Immature natural killer cell (primary cell): ENCODE measurements around the gene KCTD2. TPM values are rescaled to one million over a fixed set of nuclear protein-coding genes. Genes with fewer than 3 reads are reported as not detected.
A peak's percentile ranks its signal among the peaks of the same experiment; 100 is the strongest.
"Not testable (repeated sequence)": the region's sequence is repeated elsewhere in the genome, so short reads cannot be mapped to it uniquely, and the experiment has no call there.

Experiments used
- DNase-seq, 3 donors: peaks; one replicate each; pipeline ENCODE4 v3.0.0; 2022; ENCODE audit warnings: mixed read lengths in 1 of 3
- H3K27ac Mint-ChIP-seq, 6 donors: one replicate each; pipeline ENCODE4 v1.8.0; 2020; ENCODE audit warnings: mixed read lengths in 6 of 6, mild to moderate bottlenecking in 5 of 6, inconsistent platforms in 4 of 6, moderate library complexity in 3 of 6
- H3K27me3 Mint-ChIP-seq, 3 donors: one replicate each; pipeline ENCODE4 v1.8.0; 2020 to 2021; ENCODE audit warnings: low read depth in 3 of 3, mild to moderate bottlenecking in 3 of 3, mixed read lengths in 3 of 3, moderate library complexity in 3 of 3, inconsistent platforms in 1 of 3
- H3K36me3 Mint-ChIP-seq, 3 donors: one replicate each; pipeline ENCODE4 v1.8.0; 2020; ENCODE audit warnings: mixed read lengths in 3 of 3, inconsistent platforms in 2 of 3, mild to moderate bottlenecking in 2 of 3
- H3K4me1 Mint-ChIP-seq, 2 donors: one replicate each; pipeline ENCODE4 v1.8.0; 2020; ENCODE audit warnings: inconsistent platforms in 2 of 2, mild to moderate bottlenecking in 2 of 2, mixed read lengths in 2 of 2, moderate library complexity in 1 of 2
- H3K4me3 Mint-ChIP-seq, 5 donors: one replicate each; pipeline ENCODE4 v1.8.0; 2020; ENCODE audit warnings: mild to moderate bottlenecking in 5 of 5, mixed read lengths in 5 of 5, inconsistent platforms in 3 of 5, moderate library complexity in 3 of 5
- H3K9me3 Mint-ChIP-seq, 6 donors: one replicate each; pipeline ENCODE4 v1.8.0; 2020; ENCODE audit warnings: mild to moderate bottlenecking in 6 of 6, mixed read lengths in 6 of 6, inconsistent platforms in 4 of 6, moderate library complexity in 3 of 6
- polyA plus RNA-seq, 3 donors: library from polyadenylated mRNA; unstranded; fragments of 300-500 nt; fragmentation: Illumina TruSeq; gene quantifications; one replicate each; pipeline ENCODE4 v1.2.3, GENCODE V29; 2021

KCTD2 gene
- polyA plus RNA-seq, 3 donors from 2014 or later, result 2.3 to 6.0 (median 4.4) TPM

DNA sequence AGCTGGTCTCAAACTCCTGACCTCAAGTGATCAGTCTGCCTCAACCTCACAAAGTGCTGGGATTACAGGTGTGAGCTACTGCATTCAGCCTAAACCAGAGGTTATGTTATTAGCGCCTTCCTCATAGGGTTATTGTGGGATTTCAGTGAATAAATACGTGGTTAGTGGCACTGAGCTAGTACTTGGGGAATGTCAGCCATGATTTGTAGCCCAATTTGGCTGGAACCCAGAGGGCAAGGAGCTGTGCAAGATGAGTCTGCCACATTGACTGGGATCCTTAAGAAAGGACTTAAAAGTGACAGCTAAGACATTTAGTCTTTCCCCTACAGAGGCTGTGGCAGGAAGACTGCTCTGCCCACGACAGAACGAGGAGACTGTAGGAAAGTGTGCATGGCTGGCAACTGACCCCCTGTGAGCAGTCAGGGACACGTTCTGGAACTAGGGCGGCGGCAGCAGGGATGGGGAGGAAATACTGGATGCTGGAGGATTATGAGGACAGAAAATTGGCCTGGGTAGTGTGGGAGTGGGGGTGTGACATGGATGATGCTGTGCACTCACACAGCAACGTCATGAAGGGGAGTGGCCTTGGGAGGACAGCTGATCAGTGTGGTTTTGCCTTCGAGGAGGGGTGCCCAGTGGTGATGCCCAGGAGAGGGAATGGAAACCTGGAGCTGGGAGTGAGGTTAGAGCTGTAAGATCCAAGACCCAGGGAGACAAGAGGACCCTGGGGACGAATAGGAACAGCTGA lies 14.9 kb upstream of the KCTD2 start:
- Mint-ChIP-seq H3K27ac (peak overlapping the region; percentile 41 to 79 (median 78)), H3K4me3 (peak overlapping the region; percentile 62 to 95 (median 81)), H3K9me3 (peaks cover 0 to 8% (median 0%) of the 10 kb centered on the region in 6 donors), H3K4me1 (peaks cover 37 to 47% of the 10 kb centered on the region in 2 donors), H3K27me3 (peaks cover 25 to 38% (median 36%) of the 10 kb centered on the region in 3 donors), H3K36me3 (peaks cover 0 to 8% (median 0%) of the 10 kb centered on the region in 3 donors)
- peak; percentile 43 to 52 (median 45) for DNase-seq

DNA sequence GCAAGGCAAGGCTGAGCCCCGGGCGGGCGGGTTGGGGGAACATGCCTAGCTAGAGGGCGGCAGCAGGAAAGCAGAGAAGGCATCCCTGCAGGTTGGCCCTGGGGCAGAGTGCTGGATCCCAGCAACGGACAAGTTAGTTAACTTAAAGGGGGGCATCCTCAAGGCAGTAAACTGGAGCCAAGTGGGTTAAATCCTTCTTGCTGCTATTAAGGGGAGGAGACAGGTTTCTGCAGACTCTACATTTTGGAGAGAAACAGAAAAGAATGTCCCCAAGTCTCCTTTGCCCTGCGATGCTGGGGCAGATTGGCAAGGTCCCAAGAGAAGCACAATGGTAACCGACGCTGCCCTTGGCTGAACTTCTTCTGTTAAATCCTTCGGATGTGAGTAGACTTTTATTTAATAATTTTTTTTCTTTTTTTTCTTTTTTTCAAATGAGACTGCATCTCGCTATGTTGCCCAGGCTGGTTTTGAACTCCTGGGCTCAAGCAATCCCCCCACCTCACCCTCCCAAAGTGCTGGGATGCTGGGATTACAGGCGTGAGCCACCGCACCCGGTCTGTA lies 14.2 kb upstream of the KCTD2 start:
- Mint-ChIP-seq H3K4me3 (peak overlapping the region; percentile 90 to 99 (median 92)), H3K9me3 (peaks cover 0 to 8% (median 0%) of the 10 kb centered on the region in 6 donors), H3K4me1 (peaks cover 37 to 47% of the 10 kb centered on the region in 2 donors), H3K36me3 (peaks cover 0 to 8% (median 0%) of the 10 kb centered on the region in 3 donors), H3K27ac (peak overlapping the region in 5 of 6 donors; percentile 77 to 86 (median 78)), H3K27me3 (peaks cover 25 to 38% (median 36%) of the 10 kb centered on the region in 3 donors)
- DNase-seq, result peak in 1 of 3 donors; percentile 10

DNA sequence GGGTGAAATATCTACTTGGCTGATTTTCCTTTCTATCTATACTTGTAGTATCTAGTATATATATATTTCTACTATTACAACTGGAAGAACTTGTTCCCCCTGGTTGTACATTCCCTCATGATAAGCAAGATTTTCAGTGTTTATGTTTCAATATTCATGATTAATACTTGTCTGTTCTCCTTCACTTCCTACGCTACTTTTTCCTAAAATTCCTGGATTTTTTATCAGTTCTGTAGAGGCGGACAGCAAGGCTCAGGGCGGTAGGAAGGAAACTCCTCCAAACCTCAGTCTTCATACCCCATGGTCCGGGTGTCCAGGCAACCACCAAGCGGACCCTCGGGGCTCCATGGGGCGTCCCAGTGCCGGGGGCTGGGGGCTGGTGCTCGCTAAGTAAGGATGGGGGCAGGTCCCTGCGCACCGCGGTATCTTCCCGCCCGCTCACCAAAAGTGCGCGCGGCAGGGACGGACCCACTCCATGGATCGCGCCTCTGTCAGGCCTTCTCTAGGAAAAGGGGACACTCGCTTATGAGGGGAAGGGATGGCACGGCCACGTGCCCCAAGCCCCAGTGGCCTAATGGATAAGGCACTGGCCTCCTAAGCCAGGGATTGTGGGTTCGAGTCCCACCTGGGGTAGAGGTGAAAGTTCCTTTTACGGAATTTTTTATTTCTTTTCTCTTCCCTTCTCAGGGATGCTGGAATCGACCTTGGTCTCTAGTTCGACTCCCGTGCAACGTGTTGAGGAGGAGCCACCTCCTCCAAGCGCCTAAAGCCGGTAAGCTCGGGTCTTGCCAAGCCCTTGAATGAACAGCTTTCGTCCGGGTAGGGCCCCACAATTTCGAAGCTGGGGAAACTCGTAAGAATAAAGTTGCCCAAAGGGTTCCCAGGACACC lies 13.4 kb upstream of the KCTD2 start:
- H3K4me1 Mint-ChIP-seq, result peaks cover 37 to 47% of the 10 kb centered on the region in 2 donors
- H3K9me3 Mint-ChIP-seq, result peaks cover 0 to 8% (median 0%) of the 10 kb centered on the region in 6 donors
- H3K4me3 Mint-ChIP-seq, result peak overlapping the region; percentile 90 to 99 (median 92)
- peaks cover 25 to 38% (median 36%) of the 10 kb centered on the region in 3 donors for H3K27me3 Mint-ChIP-seq
- H3K36me3 Mint-ChIP-seq, result peaks cover 0 to 9% (median 4%) of the 10 kb centered on the region in 3 donors
- peak overlapping the region; percentile 52 to 92 (median 82) for H3K27ac Mint-ChIP-seq
- peak; percentile 82 to 86 (median 84) for DNase-seq

DNA sequence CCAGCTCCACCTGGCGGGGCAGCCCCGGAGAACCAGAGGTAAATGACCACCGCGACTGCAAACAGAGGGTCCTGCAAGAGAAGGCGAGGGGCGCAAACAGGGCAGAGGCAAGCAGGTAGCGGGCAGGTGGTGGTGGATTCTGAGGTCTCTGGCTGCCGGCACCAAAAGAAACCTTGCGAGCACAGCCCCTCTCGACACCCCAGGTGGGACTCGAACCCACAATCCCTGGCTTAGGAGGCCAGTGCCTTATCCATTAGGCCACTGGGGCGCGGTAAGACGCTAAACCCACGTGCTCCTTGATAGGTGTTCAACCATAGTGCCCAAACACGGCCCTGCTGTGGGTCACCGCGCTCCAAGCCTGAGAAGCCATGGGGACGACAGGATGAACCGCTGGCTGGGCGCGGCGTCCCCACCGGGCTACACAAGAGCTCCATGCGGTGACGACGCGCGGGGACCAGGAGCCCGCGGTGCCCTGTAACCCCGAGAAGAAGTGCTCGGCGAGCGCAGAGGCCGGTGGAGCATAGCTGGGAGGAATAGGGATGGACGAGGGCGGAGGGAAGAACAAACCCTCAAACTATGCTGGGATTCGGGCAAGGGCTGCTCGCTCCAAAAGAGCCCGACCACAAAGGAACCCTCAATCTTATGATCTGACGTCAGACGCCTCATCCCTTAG lies 12.7 kb upstream of the KCTD2 start:
- Mint-ChIP-seq H3K4me3 (peak overlapping the region; percentile 90 to 99 (median 92)), H3K36me3 (peaks cover 4 to 13% (median 9%) of the 10 kb centered on the region in 3 donors), H3K9me3 (peaks cover 0 to 8% (median 0%) of the 10 kb centered on the region in 6 donors), H3K4me1 (peaks cover 37 to 47% of the 10 kb centered on the region in 2 donors), H3K27me3 (peaks cover 25 to 40% (median 36%) of the 10 kb centered on the region in 3 donors), H3K27ac (peak overlapping the region; percentile 38 to 92 (median 82))
- peak; percentile 69 to 79 (median 75) for DNase-seq

DNA sequence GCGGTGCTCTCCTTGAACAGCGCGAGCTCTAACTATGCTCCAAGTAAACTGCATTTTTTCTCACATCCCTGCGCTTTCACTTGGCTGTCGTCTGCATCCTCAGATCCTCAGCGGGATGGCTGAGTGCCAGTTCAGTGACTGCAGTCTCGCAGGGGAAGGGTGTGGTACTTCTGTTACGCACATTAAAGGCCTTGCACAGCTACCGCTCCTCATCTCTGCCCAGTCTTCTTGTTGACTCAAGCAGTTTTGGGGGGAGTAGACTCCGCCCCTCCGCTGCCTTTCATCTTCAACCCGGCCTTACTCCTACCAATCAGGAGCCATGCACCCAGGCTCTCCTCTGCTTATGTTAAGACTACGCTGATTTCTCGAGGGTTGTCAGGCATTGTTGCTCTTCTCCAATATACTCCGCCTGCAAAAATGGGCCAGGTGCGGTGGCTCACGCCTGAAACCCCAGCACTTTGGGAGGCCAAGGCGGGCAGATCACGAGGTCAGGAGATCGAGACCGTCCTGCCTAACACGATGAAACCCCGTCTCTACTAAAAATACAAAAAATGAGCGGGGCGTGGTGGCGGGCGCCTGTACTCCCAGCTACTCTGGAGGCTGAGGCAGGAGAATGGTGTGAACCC lies 10.3 kb upstream of the KCTD2 start:
- DNase-seq, result peak in 2 of 3 donors; percentile 6 to 12
- peak overlapping the region in 2 of 6 donors; percentile 69 to 71 for H3K27ac Mint-ChIP-seq
- H3K4me3 Mint-ChIP-seq, result peak overlapping the region in 4 of 5 donors; percentile 30 to 73 (median 42)
- H3K36me3 Mint-ChIP-seq, result peaks cover 9 to 22% (median 16%) of the 10 kb centered on the region in 3 donors
- peaks cover 27 to 40% (median 36%) of the 10 kb centered on the region in 3 donors for H3K27me3 Mint-ChIP-seq
- H3K4me1 Mint-ChIP-seq, result peaks cover 37 to 44% of the 10 kb centered on the region in 2 donors
- H3K9me3 Mint-ChIP-seq, result peaks cover 0 to 2% (median 0%) of the 10 kb centered on the region in 6 donors

DNA sequence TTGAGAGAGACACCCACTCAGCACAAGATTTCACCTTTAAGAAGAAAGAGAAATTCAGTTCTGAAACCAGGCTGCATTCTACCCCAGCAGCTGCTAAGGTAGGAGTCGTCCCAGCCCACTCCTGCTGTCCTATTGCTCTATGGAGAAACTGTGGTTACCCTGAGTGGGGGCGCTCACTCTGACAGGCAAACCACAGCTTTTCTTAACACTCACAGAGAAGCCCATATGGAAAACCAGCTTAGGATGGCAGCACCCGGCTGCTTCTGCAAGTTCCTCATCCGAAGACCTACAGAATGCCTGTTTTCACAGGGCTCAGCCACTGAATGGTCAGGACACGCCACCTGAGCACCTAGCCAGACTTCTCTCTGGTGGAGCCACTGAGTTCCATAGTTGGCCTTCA lies 7.8 kb upstream of the KCTD2 start:
- Mint-ChIP-seq H3K36me3 (peaks cover 13 to 26% (median 21%) of the 10 kb centered on the region in 3 donors), H3K27ac (no peak overlapping the region), H3K4me1 (peaks cover 13 to 25% of the 10 kb centered on the region in 2 donors), H3K27me3 (peaks cover 16 to 26% (median 18%) of the 10 kb centered on the region in 3 donors), H3K9me3 (peaks cover 0 to 2% (median 0%) of the 10 kb centered on the region in 6 donors), H3K4me3 (no peak overlapping the region)
- no peak for DNase-seq

DNA sequence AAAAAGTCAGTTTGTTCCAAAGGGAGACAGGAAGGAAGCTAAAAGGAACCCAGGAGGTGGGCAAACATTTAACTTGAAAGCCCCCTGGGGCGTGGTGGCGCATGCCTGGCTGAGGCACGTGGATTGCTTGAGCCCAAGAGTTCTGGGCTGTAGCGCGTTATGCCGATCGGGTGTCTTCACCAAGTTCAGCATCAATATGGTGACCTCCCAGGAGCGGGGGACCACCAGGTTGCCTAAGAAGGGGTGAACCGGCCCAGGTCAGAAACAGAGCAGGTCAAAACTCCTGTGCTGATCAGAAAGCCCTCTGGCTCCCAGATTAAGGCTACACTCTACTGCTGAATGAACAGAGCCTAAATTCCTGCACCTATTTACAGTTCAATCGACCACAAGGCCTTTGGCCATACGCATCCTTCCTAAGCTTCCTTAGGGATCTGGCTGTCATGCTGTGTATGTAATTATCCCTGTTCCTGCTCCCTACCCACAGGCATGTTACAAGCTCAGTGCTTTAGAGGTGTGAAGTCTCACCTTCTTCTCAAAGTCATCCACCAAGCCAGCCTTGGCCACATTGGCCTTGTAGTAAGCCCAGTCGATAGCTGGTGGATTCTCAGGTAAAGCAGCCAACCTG lies 5.3 kb upstream of the KCTD2 start:
- H3K27ac Mint-ChIP-seq, result peak overlapping the region in 1 of 6 donors; percentile 35
- H3K4me3 Mint-ChIP-seq, result no peak overlapping the region
- peaks cover 0 to 2% (median 1%) of the 10 kb centered on the region in 3 donors for H3K27me3 Mint-ChIP-seq
- H3K9me3 Mint-ChIP-seq, result no peaks in the 10 kb centered on the region
- DNase-seq, result no peak
- peaks cover 13 to 26% (median 21%) of the 10 kb centered on the region in 3 donors for H3K36me3 Mint-ChIP-seq
- peaks cover 23% of the 10 kb centered on the region in 2 donors for H3K4me1 Mint-ChIP-seq

DNA sequence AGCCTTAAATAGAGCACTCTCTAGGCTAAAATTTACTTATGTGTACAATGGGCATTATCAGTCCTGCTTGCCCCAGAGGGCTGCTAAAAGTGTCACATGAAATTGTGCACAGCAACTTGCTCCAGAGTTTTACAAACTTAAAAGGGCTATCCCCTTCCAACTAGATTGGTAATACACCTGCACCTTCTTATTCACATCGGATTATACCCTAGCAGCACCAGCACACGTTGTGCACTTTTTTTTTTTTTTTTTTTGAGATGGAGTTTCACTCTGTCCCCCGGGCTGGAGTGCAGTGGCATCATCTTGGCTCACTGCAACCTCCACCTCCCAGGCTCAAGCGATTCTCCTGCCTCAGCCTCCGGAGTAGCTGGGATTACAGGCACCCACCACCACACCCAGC lies 3.2 kb upstream of the KCTD2 start:
- Mint-ChIP-seq H3K4me1 (peaks cover 36 to 37% of the 10 kb centered on the region in 2 donors), H3K36me3 (peaks cover 12 to 20% (median 18%) of the 10 kb centered on the region in 3 donors)
- not testable (repeated sequence) for H3K27me3 Mint-ChIP-seq, DNase-seq, H3K4me3 Mint-ChIP-seq, H3K27ac Mint-ChIP-seq, H3K9me3 Mint-ChIP-seq

DNA sequence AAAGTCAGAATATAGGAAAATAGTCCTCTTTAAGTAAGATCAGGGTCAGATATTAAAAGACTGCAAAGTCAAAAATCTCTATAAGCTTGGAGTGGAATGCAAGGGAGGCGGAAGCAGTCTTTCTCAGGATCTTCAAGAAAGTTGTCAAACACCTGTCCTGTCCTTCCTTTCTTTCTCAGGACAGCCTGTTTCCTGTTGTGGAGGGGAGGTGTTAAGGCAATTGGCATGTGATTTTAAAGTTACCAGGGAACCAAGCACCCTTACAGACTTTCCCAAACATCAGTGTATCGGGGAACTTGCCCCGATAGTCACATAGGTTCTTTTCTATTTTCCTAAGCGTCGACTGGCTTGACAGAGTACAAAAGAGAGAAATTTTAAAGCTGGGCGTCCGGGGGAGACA lies 2.3 kb upstream of the KCTD2 start:
- Mint-ChIP-seq H3K27ac (peak overlapping the region in 4 of 6 donors; percentile 39 to 77 (median 66)), H3K9me3 (no peaks in the 10 kb centered on the region), H3K36me3 (peaks cover 8 to 14% (median 13%) of the 10 kb centered on the region in 3 donors), H3K4me1 (peaks cover 36 to 47% of the 10 kb centered on the region in 2 donors), H3K4me3 (peak overlapping the region in 4 of 5 donors; percentile 6 to 95 (median 68)), H3K27me3 (peaks cover 0 to 2% (median 1%) of the 10 kb centered on the region in 3 donors)
- no peak for DNase-seq

DNA sequence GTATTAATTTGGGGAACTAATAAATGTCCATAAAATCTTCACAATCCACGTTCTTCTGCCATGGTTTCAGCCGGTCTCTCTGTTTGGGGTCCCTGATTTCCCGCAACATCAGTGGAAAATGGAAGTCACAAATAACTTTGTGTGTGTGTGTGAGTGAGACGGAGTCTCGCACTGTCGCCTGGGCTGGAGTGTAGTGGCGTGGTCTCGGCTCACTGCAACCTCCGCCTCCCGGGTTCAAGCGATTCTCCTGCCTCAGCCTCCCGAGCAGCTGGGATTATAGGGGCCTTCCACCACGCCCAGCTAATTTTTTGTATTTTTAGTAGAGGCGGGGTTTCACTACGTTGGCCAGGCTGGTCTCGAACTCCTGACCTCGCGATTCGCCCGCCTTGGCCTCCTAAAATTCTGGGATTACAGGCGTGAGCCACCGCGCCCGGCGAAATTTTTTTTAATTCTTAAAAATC lies 1.0 kb upstream of the KCTD2 start:
- not testable (repeated sequence) for H3K27me3 Mint-ChIP-seq, DNase-seq, H3K36me3 Mint-ChIP-seq, H3K9me3 Mint-ChIP-seq
- peak overlapping the region; percentile 94 to 95 (median 95) for H3K4me3 Mint-ChIP-seq
- peak overlapping the region; percentile 89 to 97 (median 94) for H3K27ac Mint-ChIP-seq
- peaks cover 36 to 49% of the 10 kb centered on the region in 2 donors for H3K4me1 Mint-ChIP-seq

DNA sequence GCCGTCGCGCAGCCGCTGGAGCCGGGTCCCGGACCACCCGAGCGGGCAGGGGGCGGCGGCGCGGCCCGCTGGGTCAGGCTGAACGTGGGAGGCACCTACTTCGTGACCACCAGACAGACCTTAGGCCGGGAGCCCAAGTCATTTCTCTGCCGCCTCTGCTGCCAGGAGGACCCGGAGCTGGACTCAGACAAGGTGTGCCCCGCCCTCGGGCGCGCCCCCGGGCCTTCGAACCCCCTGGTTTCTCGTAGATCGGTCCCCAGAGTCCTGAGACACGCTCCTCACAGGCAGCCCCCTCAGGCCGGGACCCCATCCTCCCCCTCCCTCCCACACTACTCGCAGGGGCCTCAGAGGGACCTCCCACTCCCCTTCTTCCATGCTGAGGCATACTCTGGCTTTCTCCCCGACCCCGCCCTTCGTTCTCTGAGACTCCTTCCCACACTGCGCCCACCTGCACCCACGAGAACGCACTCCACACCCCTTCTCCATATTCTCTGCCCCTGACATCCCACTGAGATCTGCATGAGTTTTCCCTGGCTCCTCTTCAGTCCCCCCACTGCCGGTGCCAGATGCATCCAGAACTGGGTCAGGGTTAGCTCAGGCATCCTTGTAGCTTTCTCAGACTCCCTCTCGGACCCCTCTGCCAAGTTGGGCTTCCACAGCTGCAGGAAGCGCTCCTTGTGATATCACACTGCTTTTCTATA lies 523 bp downstream of the KCTD2 start:
- no peak for DNase-seq
- Mint-ChIP-seq H3K27me3 (peaks cover 0 to 4% (median 0%) of the 10 kb centered on the region in 3 donors), H3K9me3 (no peaks in the 10 kb centered on the region), H3K27ac (peak overlapping the region; percentile 75 to 90 (median 88)), H3K4me1 (peaks cover 39 to 49% of the 10 kb centered on the region in 2 donors), H3K36me3 (peaks cover 0 to 8% (median 5%) of the 10 kb centered on the region in 3 donors), H3K4me3 (peak overlapping the region; percentile 88 to 93 (median 92))
